Mesendoderm (in vitro differentiated cells): Measurements from ENCODE around the gene EXO1.
"Not testable (repeated sequence)": the region's sequence is repeated elsewhere in the genome, so short reads cannot be mapped to it uniquely, and the experiment has no call there.

Experiments used
- DNase-seq: peaks from one replicate; pipeline ENCODE4 v3.0.0; 2013
- H2AK5ac ChIP-seq: 2 replicates; pipeline ENCODE4 v1.6.1; 2013; ENCODE audit warnings: low read length, inconsistent platforms
- H2BK120ac ChIP-seq: 2 replicates; pipeline ENCODE4 v1.6.1; 2013; ENCODE audit warnings: low read depth, mild to moderate bottlenecking, low read length, moderate library complexity, mixed read lengths
- H2BK15ac ChIP-seq: replicated peaks from 2 replicates; pipeline ENCODE4 v1.6.1; 2013; ENCODE audit warnings: low read depth, mild to moderate bottlenecking, moderate library complexity
- H2BK5ac ChIP-seq: 2 replicates; pipeline ENCODE4 v1.6.1; 2013; ENCODE audit warnings: low read length, inconsistent platforms
- H3K18ac ChIP-seq: 2 replicates; pipeline ENCODE4 v1.6.1; 2013; ENCODE audit warnings: mild to moderate bottlenecking, low read length, mixed read lengths
- H3K23ac ChIP-seq: one replicate; pipeline ENCODE4 v1.6.1; 2013; ENCODE audit warnings: low read length
- H3K27ac ChIP-seq: 2 replicates; pipeline ENCODE4 v1.5.1; 2013; ENCODE audit warnings: low read depth, mild to moderate bottlenecking, inconsistent platforms, low read length, moderate library complexity
- H3K27me3 ChIP-seq: 2 replicates; pipeline ENCODE4 v1.6.1; 2013; ENCODE audit warnings: low read length, control low read depth, mild to moderate bottlenecking, inconsistent platforms; ENCODE audit not compliant: insufficient read depth, poor library complexity
- H3K36me3 ChIP-seq: 2 replicates; pipeline ENCODE4 v1.6.1; 2013; ENCODE audit warnings: low read length, inconsistent platforms; ENCODE audit not compliant: control insufficient read depth, insufficient read depth
- H3K4ac ChIP-seq: one replicate; pipeline ENCODE4 v1.6.1; 2013; ENCODE audit warnings: low read depth, mild to moderate bottlenecking, low read length, moderate library complexity
- H3K4me1 ChIP-seq: 2 replicates; pipeline ENCODE4 v1.6.1; 2013; ENCODE audit warnings: low read depth, low read length, inconsistent platforms; ENCODE audit not compliant: control insufficient read depth
- H3K4me2 ChIP-seq: 2 replicates; pipeline ENCODE4 v1.6.1; 2013; ENCODE audit warnings: low read length
- H3K4me3 ChIP-seq: 2 replicates; pipeline ENCODE4 v1.5.1; 2013; ENCODE audit warnings: mild to moderate bottlenecking, low read length
- H3K56ac ChIP-seq: one replicate; pipeline ENCODE4 v1.6.1; 2013; ENCODE audit warnings: low read length
- H3K79me1 ChIP-seq: 2 replicates; pipeline ENCODE4 v1.6.1; 2013; ENCODE audit warnings: low read length, inconsistent platforms
- H3K79me2 ChIP-seq: 2 replicates; pipeline ENCODE4 v1.6.1; 2013; ENCODE audit warnings: mild to moderate bottlenecking, low read length; ENCODE audit not compliant: control insufficient read depth, insufficient read depth
- H3K9ac ChIP-seq: 2 replicates; pipeline ENCODE4 v1.6.1; 2013; ENCODE audit warnings: low read length, inconsistent platforms
- H4K5ac ChIP-seq: one replicate; pipeline ENCODE4 v1.6.1; 2013; ENCODE audit warnings: low read length
- H4K8ac ChIP-seq: one replicate; pipeline ENCODE4 v1.6.1; 2013; ENCODE audit warnings: low read depth, mild to moderate bottlenecking, control low read depth, low read length, moderate library complexity
- WGBS: extraction: QIAGEN DNeasy Blood & Tissue Kit; methylation state at CpG from one replicate; pipeline ENCODE4 v1.1.7; 2013; ENCODE audit warnings: low lambda C conversion rate, missing lambda C conversion rate; ENCODE audit not compliant: insufficient coverage; ENCODE audit errors: extremely low coverage; 5-methylcytosine and 5-hydroxymethylcytosine counted together

The EXO1 gene

DNA sequence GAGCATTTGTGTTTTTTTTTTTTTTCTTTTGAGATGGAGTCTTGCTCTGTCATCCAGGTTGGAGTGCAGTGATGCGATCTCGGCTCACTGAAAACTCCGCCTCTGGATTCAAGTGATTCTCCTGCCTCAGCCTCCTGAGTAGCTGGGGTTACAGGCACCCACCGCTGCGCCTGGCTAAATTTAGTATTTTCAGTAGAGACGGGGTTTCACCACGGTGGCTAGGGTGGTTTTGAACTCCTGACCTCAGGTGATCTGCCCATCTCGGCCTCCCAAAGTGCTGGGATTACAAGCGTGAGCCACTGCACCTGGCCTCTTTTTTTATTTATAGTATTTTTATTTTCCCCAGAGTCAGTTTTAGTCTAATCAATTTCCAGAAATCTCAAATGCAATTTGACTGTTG is 21.4 kb upstream of the EXO1 start:
- H2AK5ac ChIP-seq, H3K4ac ChIP-seq, H3K4me2 ChIP-seq, H3K4me1 ChIP-seq, DNase-seq, H3K27me3 ChIP-seq, H3K4me3 ChIP-seq, H2BK15ac ChIP-seq, H3K79me1 ChIP-seq, H4K5ac ChIP-seq, H2BK120ac ChIP-seq, H4K8ac ChIP-seq, H2BK5ac ChIP-seq, H3K36me3 ChIP-seq, H3K18ac ChIP-seq, H3K23ac ChIP-seq, H3K9ac ChIP-seq, H3K79me2 ChIP-seq, H3K27ac ChIP-seq, H3K56ac ChIP-seq: not testable (repeated sequence)
- no CpG with 5 or more reads among the region's 9 CpGs for WGBS

DNA sequence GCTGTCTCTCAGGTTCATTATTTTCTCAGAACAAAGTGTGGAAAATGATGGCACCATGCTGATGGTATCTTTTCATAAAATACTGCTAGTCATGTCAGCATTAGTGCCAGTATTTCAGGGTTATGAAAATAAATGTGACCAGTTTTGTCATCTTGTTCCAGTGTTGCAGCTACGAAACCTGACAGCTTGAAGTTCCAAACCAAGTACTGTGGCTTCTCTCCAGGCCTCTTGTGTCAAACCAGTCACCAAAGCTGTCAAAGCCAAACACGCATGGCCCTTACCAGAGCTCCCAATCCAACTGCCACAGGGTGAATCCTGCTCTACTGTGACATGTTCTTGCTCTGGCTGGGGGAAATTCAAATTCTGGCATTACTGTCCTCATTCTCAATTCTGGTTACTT is 20.7 kb upstream of the EXO1 start:
- Histone ChIP-seq H2BK15ac (no peak overlapping the region), H4K5ac (no peak overlapping the region), H3K56ac (no peak overlapping the region), H2BK5ac (no peak overlapping the region), H3K4me2 (no peak overlapping the region), H3K79me1 (no peaks in the 10 kb centered on the region), H3K4me3 (no peak overlapping the region), H3K18ac (no peak overlapping the region), H3K27ac (no peak overlapping the region), H3K4me1 (no peaks in the 10 kb centered on the region), H3K36me3 (no peaks in the 10 kb centered on the region), H3K79me2 (no peaks in the 10 kb centered on the region), H3K9ac (no peak overlapping the region), H2AK5ac (no peak overlapping the region), H4K8ac (no peak overlapping the region), H3K4ac (no peak overlapping the region), H2BK120ac (no peak overlapping the region), H3K27me3 (no peaks in the 10 kb centered on the region), H3K23ac (no peak overlapping the region)
- DNase-seq = no peak
- no CpG with 5 or more reads among the region's 2 CpGs for WGBS

DNA sequence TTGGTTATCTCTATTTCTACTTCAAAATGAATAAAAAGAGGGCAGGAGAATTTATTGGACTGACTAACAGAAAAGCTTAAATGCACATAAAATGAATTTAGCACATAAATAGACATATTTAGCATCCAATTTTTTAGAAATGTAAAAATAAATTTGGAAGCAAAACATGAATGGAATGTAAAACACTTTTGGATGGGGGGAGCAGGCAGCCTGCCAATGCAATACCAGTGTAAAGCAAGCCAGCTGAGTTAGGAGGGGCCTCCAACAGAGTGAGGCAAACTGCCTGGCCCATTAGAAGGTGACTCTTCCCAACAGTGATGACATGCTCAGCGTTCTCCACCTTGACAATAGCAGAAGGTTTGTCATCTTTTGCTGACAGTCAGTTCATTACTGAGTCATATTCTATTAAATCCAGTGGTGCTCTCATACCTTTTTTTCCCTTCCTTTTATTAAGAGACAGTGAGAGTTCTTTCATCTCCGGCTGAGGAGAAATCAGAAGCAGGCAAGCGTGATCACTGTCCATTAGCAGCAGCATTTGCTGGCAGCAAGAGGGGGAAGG is 19.5 kb upstream of the EXO1 start:
- Histone ChIP-seq H3K9ac (no peak overlapping the region), H3K4ac (no peak overlapping the region), H3K79me2 (no peaks in the 10 kb centered on the region), H4K8ac (no peak overlapping the region), H3K23ac (no peak overlapping the region), H3K36me3 (no peaks in the 10 kb centered on the region), H2BK120ac (no peak overlapping the region), H3K79me1 (no peaks in the 10 kb centered on the region), H3K56ac (no peak overlapping the region), H3K4me3 (no peak overlapping the region), H2BK15ac (no peak overlapping the region), H3K27ac (no peak overlapping the region), H2AK5ac (no peak overlapping the region), H2BK5ac (no peak overlapping the region), H3K4me2 (no peak overlapping the region), H4K5ac (no peak overlapping the region), H3K27me3 (no peaks in the 10 kb centered on the region), H3K18ac (no peak overlapping the region), H3K4me1 (no peaks in the 10 kb centered on the region)
- no CpG with 5 or more reads among the region's 3 CpGs for WGBS
- DNase-seq = peak; percentile 21

DNA sequence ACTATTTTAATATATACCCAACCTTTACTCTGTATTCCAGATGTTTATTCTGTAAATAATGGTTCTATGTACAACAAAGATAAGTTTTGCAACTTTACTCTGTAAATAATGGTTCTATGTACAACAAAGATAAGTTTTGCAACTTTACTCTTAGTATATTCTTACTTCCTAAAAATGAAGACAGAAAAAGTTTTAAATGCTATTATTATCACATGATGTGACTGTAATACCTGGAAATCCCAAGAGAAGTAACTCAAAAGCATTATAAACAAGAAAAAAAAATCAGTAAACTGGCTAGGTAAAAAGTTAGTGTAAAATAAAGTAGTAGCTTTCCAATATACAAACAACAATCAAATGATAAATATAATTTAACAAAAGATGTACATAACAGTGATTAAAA is 18.5 kb upstream of the EXO1 start:
- H3K27me3 ChIP-seq = no peaks in the 10 kb centered on the region
- H4K8ac ChIP-seq = no peak overlapping the region
- no peak overlapping the region for H3K27ac ChIP-seq
- H2BK5ac ChIP-seq = no peak overlapping the region
- no peaks in the 10 kb centered on the region for H3K79me2 ChIP-seq
- H2BK15ac ChIP-seq = no peak overlapping the region
- H3K4me2 ChIP-seq = no peak overlapping the region
- no peaks in the 10 kb centered on the region for H3K36me3 ChIP-seq
- no peak overlapping the region for H3K56ac ChIP-seq
- H4K5ac ChIP-seq = no peak overlapping the region
- H3K4me3 ChIP-seq = no peak overlapping the region
- H3K23ac ChIP-seq = no peak overlapping the region
- H3K18ac ChIP-seq = no peak overlapping the region
- no peak overlapping the region for H2AK5ac ChIP-seq
- no peak overlapping the region for H3K9ac ChIP-seq
- H2BK120ac ChIP-seq = no peak overlapping the region
- DNase-seq = no peak
- H3K79me1 ChIP-seq = no peaks in the 10 kb centered on the region
- no peaks in the 10 kb centered on the region for H3K4me1 ChIP-seq
- H3K4ac ChIP-seq = no peak overlapping the region

DNA sequence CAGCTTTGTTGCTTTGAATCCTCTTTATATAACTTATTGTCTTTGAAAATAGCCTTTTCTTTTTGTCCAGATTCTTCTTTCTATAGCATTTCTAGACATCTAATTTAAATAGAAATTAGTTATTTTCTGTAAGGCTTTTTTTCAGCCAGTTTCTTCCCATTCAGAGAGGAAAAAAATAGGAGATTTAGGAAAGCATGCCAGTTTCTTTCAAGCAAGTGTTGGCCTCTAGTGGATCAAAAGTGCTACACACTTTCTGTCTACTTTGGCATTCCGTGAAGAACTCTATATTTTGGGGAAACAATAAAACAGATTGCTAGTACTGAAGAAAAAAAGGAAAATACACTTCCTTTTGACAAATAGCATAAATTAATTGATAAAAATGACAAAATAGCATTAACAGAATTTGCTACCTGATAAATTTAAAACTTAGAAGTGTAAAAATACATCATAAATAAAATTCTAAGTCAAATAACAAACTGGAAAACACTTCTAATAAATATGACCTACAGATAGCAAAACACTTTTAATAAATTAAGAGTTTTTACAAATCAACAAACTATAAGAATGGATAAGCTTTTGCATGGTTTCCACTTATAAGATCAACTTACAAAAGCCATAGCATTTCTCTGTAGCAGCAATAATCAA is 13.1 kb upstream of the EXO1 start:
- Histone ChIP-seq H2BK5ac (no peak overlapping the region), H3K27ac (no peak overlapping the region)
- DNase-seq = peak; percentile 58

DNA sequence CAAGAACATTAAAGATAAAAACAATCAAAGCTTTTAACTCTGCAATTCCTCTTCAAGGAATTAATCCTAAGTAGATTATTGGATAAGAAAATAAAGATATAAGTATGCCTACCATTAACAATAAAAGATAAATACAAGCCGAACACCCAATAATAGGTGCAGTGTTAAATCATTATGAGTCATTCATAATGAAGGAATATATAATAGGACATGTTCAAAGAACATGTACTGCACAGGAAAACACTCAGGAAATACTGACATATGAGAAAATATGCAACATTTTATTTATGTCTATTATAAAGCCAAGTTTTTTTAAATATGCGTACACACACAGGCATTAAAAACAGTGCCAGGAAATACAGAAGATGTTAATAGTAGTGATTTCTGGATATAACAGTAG is 11.1 kb upstream of the EXO1 start:
- Histone ChIP-seq H3K56ac (no peak overlapping the region), H3K4ac (no peak overlapping the region), H2AK5ac (no peak overlapping the region), H2BK15ac (no peak overlapping the region), H3K36me3 (no peaks in the 10 kb centered on the region), H2BK5ac (no peak overlapping the region), H3K4me2 (no peak overlapping the region), H3K27me3 (no peaks in the 10 kb centered on the region), H3K79me1 (no peaks in the 10 kb centered on the region), H3K27ac (no peak overlapping the region), H3K79me2 (no peaks in the 10 kb centered on the region), H3K23ac (no peak overlapping the region), H3K4me3 (no peak overlapping the region), H3K4me1 (no peaks in the 10 kb centered on the region), H3K18ac (no peak overlapping the region), H3K9ac (no peak overlapping the region), H4K5ac (no peak overlapping the region), H4K8ac (no peak overlapping the region), H2BK120ac (no peak overlapping the region)
- WGBS = no CpG with 5 or more reads among the region's 2 CpGs
- DNase-seq = no peak

More for the DNA sequence above, 13.1 kb upstream of the EXO1 start:
- Histone ChIP-seq H3K4me2 (no peak overlapping the region), H3K36me3 (no peaks in the 10 kb centered on the region), H3K18ac (no peak overlapping the region), H2BK15ac (no peak overlapping the region), H3K27me3 (no peaks in the 10 kb centered on the region), H2BK120ac (no peak overlapping the region), H3K79me1 (no peaks in the 10 kb centered on the region), H3K4ac (no peak overlapping the region), H4K5ac (no peak overlapping the region), H3K79me2 (no peaks in the 10 kb centered on the region), H3K4me3 (no peak overlapping the region), H3K9ac (no peak overlapping the region), H3K23ac (no peak overlapping the region), H4K8ac (no peak overlapping the region), H3K56ac (no peak overlapping the region), H3K4me1 (no peaks in the 10 kb centered on the region), H2AK5ac (no peak overlapping the region)
- WGBS = no CpG with 5 or more reads among the region's 1 CpG
